AG20443 (cell line): ENCODE results near the gene TAF1.
"Not testable (repeated sequence)": the region's sequence is repeated elsewhere in the genome, so short reads cannot be mapped to it uniquely, and the experiment has no call there.

Source experiments
- DNase-seq: peaks from one replicate; pipeline ENCODE4 v3.0.0; 2012; ENCODE audit warnings: low spot score, mixed read lengths

Gene TAF1

DNA sequence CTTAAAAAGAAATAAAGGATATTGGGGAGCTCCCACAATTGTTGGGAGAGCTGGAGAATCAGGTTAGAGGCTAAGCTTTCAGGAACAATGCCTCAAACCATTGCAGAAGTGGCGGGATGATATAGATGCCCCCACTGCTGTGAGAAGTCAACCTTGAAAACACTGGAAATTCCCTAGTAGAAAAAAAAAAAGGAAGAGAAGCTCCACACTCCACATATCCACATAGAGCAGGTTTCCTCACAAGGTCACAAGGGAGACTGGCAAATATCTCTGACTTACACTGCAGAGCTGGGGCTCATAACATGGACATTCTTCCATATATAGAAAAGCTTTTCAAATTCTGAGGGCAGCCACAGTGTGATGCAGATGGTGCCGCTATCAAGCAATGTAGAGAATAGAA, 144.0 kb downstream of the TAF1 start:
- no peak for DNase-seq

DNA sequence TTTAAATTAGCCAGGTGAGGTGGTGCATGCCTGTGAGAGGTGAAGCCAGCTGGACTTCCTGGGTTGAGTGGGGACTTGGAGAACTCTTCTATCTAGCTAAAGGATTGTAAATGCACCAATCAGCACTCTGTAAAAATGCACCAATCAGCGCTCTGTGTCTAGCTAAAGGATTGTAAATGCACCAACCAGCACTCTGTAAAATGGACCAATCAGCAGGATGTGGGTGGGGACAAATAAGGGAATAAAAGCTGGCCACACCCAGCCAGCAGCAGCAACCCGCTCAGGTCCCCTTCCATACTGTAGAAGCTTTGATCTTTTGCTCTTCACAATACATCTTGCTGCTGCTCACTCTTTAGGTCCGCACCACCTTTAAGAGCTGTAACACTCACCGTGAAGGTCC, 147.6 kb downstream of the TAF1 start:
- DNase-seq, result not testable (repeated sequence)

DNA sequence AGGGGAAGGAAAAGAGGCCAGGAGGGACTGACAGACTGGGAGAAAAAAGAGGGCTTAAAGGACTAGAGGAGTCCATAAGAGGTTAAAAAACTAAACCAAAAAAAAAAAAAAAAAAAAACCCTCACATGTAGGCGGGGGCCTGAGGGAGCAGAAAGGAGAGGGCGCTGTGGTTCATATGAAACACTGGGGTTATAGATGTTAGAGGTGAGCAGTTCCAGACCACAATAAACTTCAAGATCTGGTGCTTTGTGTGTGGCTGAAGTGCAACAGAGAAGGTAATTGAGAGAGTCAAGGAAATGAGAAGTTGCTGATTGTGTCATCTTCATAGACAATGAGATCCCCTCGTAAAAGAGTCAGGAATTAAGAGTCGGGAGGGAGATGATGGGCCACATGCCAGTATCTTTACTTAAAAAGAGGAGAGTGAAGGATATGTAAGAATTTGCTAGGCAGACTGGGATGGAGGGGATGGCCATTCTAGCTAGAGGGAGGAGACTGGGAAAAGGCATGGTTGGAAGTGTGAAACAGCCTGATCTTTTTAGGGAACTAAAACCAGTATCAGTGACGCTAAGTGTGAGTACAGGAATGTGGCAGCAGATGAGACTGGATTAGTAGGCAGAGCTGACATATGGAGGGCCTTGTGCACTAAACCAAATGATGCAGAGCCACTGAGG, 148.3 kb downstream of the TAF1 start:
- peak; percentile 10 for DNase-seq

DNA sequence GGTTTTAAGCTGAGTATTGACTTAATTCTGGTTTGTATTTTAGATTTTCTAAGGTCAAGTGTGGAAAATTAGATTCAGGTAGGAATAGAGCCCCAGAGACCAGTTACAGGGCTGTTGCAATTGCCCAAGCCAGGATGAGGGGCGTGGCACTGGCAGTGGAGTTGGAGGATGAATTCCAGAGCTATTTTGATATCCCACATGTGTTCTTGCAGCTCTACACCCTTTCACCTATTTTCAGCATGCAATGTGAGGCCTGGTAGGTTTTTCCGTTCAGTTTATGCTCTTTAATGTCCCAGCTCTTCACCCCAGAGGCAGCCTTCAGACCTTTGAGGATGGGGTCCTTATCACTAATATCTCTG, 148.9 kb downstream of the TAF1 start:
- DNase-seq, result peak; percentile 58
